H1 (cell line): Measurements from ENCODE around the gene RABEP2. TPM values are rescaled to one million over a fixed set of nuclear protein-coding genes. Genes with fewer than 3 reads are reported as not detected.

ENCODE experiments used
- CTCF ChIA-PET: fragments of 300-600 bp; sonication (Branson Sonifier 250); formaldehyde crosslinking; loops from one replicate; lab custom pipeline; 2021; ENCODE audit not compliant: partially characterized antibody; lab: Charles Lee
- POLR2A ChIA-PET: fragments of 300-600 bp; sonication (Branson Sonifier 250); formaldehyde crosslinking; loops from one replicate; lab custom pipeline; 2021; ENCODE audit warnings: inconsistent platforms; ENCODE audit not compliant: partially characterized antibody; lab: Charles Lee
- DNase-seq, 2 experiments: peaks; one replicate each; pipeline versions ENCODE4 v3.0.0 to v3.0.0-alpha.2; 2010 to 2022; ENCODE audit warnings: low spot score in 2 of 2, low read depth in 1 of 2, mixed read lengths in 1 of 2
- FAIRE-seq: peaks from 2 replicates; lab custom pipeline; 2011; peaks lifted over from hg19 to GRCh38; lab: Jason Lieb, UNC
- H2AFZ ChIP-seq: 2 replicates; pipeline ENCODE4 v1.8.1; 2012; ENCODE audit warnings: low read length, inconsistent platforms
- H2AK5ac ChIP-seq: 2 replicates; pipeline ENCODE4 v1.6.1; 2013; ENCODE audit warnings: low read depth, low read length
- H2BK120ac ChIP-seq: replicated peaks from 2 replicates; pipeline ENCODE3; 2013; ENCODE audit warnings: low read depth, low read length, inconsistent platforms
- H2BK12ac ChIP-seq: 2 replicates; pipeline ENCODE4 v1.6.1; 2013; ENCODE audit warnings: low read depth, low read length
- H2BK15ac ChIP-seq: 2 replicates; pipeline ENCODE4 v1.6.1; 2013; ENCODE audit warnings: low read length
- H2BK20ac ChIP-seq: 2 replicates; pipeline ENCODE4 v1.6.1; 2013; ENCODE audit warnings: low read length
- H2BK5ac ChIP-seq: 2 replicates; pipeline ENCODE4 v1.6.1; 2013; ENCODE audit warnings: low read depth, low read length
- H3K14ac ChIP-seq: 2 replicates; pipeline ENCODE4 v1.6.1; 2013; ENCODE audit warnings: inconsistent platforms; ENCODE audit not compliant: insufficient read length
- H3K18ac ChIP-seq: 2 replicates; pipeline ENCODE4 v1.6.1; 2013; ENCODE audit warnings: low read length; ENCODE audit errors: extremely low read depth
- H3K23ac ChIP-seq: 2 replicates; pipeline ENCODE4 v1.6.1; 2013; ENCODE audit warnings: inconsistent platforms; ENCODE audit not compliant: insufficient read length
- H3K23me2 ChIP-seq: 2 replicates; pipeline ENCODE4 v1.6.1; 2013; ENCODE audit warnings: low read depth, low read length
- H3K27ac ChIP-seq: 2 replicates; pipeline ENCODE4 v1.6.1; 2011; ENCODE audit warnings: low read depth, low read length, inconsistent platforms
- H3K27me3 ChIP-seq, 4 experiments: replicated peaks in 1 of 4; 1 replicate in 1 of 4; 2 replicates in 3 of 4; pipeline versions ENCODE4 v1.6.1 to v1.8.1; 2011 to 2013; ENCODE audit warnings: low read length in 3 of 4, mild to moderate bottlenecking in 3 of 4, inconsistent platforms in 2 of 4, mixed read lengths in 2 of 4, moderate library complexity in 1 of 4; ENCODE audit not compliant: control insufficient read depth in 3 of 4, insufficient read depth in 3 of 4; ENCODE audit errors: extremely low read depth in 1 of 4
- H3K36me3 ChIP-seq, 4 experiments: 2 replicates each; pipeline versions ENCODE4 v1.6.1 to v1.8.1; 2011 to 2013; ENCODE audit warnings: mild to moderate bottlenecking in 4 of 4, low read length in 3 of 4, moderate library complexity in 2 of 4, control low read depth in 1 of 4, inconsistent platforms in 1 of 4; ENCODE audit not compliant: insufficient read depth in 4 of 4, control insufficient read depth in 2 of 4
- H3K4ac ChIP-seq: replicated peaks from 2 replicates; pipeline ENCODE3; 2013; ENCODE audit warnings: low read length, low read depth, mixed read lengths, inconsistent platforms; ENCODE audit not compliant: insufficient read length
- H3K4me1 ChIP-seq, 4 experiments: replicated peaks in 1 of 4; 1 replicate in 1 of 4; 2 replicates in 3 of 4; pipeline versions ENCODE4 v1.6.1 to v1.8.1; 2011 to 2013; ENCODE audit warnings: low read length in 3 of 4, inconsistent platforms in 2 of 4, mixed read lengths in 1 of 4; ENCODE audit not compliant: insufficient read depth in 4 of 4, control insufficient read depth in 3 of 4
- H3K4me2 ChIP-seq, 2 experiments: 2 replicates each; pipeline versions ENCODE4 v1.6.1 to v1.8.1; 2011 to 2013; ENCODE audit warnings: low read depth in 2 of 2, low read length in 2 of 2, control low read depth in 1 of 2, inconsistent platforms in 1 of 2, mild to moderate bottlenecking in 1 of 2; ENCODE audit not compliant: insufficient read depth in 1 of 2
- H3K4me3 ChIP-seq, 4 experiments: fragments of 200-600, 300-600 bp in 1 of 4; sonication (generic), shearing (Covaris generic), sonication (Bioruptor Twin) in 1 of 4; 2 replicates each; pipeline versions ENCODE4 v1.5.1 to v1.8.1; 2011 to 2016; ENCODE audit warnings: low read length in 4 of 4, low read depth in 3 of 4, control low read depth in 2 of 4, inconsistent platforms in 2 of 4, mild to moderate bottlenecking in 2 of 4, mixed read lengths in 1 of 4, moderate library complexity in 1 of 4; ENCODE audit not compliant: insufficient read depth in 2 of 4; ENCODE audit errors: extremely low read depth in 1 of 4
- H3K56ac ChIP-seq: replicated peaks from 2 replicates; pipeline ENCODE3; 2013; ENCODE audit warnings: low read depth, mild to moderate bottlenecking, mixed read lengths, low read length, inconsistent platforms; ENCODE audit not compliant: insufficient read length
- H3K79me1 ChIP-seq: 2 replicates; pipeline ENCODE4 v1.6.1; 2013; ENCODE audit warnings: low read depth, low read length, control low read depth
- H3K79me2 ChIP-seq, 2 experiments: 2 replicates each; pipeline versions ENCODE4 v1.6.1 to v1.8.1; 2012 to 2013; ENCODE audit warnings: low read length in 2 of 2, mild to moderate bottlenecking in 2 of 2, inconsistent platforms in 1 of 2; ENCODE audit not compliant: insufficient read depth in 2 of 2, control insufficient read depth in 1 of 2
- H3K9ac ChIP-seq, 4 experiments: replicated peaks in 1 of 4; 1 replicate in 1 of 4; 2 replicates in 3 of 4; pipeline versions ENCODE4 v1.6.1 to v1.8.1; 2011 to 2013; ENCODE audit warnings: low read depth in 3 of 4, low read length in 3 of 4, control low read depth in 2 of 4, mild to moderate bottlenecking in 2 of 4, moderate library complexity in 2 of 4, inconsistent platforms in 1 of 4; ENCODE audit errors: extremely low read depth in 1 of 4
- H3K9me3 ChIP-seq, 2 experiments: 2 replicates each; pipeline versions ENCODE4 v1.6.1 to v1.8.1; 2012 to 2013; ENCODE audit warnings: mild to moderate bottlenecking in 2 of 2, moderate library complexity in 2 of 2, control low read depth in 1 of 2, inconsistent platforms in 1 of 2, low read depth in 1 of 2, low read length in 1 of 2, mixed read lengths in 1 of 2; ENCODE audit not compliant: insufficient read depth in 2 of 2
- H4K20me1 ChIP-seq, 2 experiments: replicated peaks in 1 of 2; 2 replicates each; pipeline versions ENCODE3 to v1.8.1; 2011 to 2013; ENCODE audit warnings: inconsistent platforms in 2 of 2, low read length in 2 of 2, mild to moderate bottlenecking in 1 of 2; ENCODE audit not compliant: insufficient read depth in 2 of 2, control insufficient read depth in 1 of 2
- H4K5ac ChIP-seq: 2 replicates; pipeline ENCODE4 v1.6.1; 2013; ENCODE audit warnings: low read length, low read depth, mixed read lengths, inconsistent platforms; ENCODE audit not compliant: insufficient read length
- H4K8ac ChIP-seq: 2 replicates; pipeline ENCODE4 v1.8.0; 2013; ENCODE audit warnings: mild to moderate bottlenecking, moderate library complexity, low read length, inconsistent platforms; ENCODE audit not compliant: insufficient read depth; ENCODE audit errors: extremely low read depth
- H4K91ac ChIP-seq: replicated peaks from 2 replicates; pipeline ENCODE3; 2013; ENCODE audit warnings: low read length, mixed read lengths, inconsistent platforms; ENCODE audit not compliant: insufficient read length
- WGBS, 2 experiments: shearing (Covaris generic) in 1 of 2; methylation state at CpG; one replicate each; pipeline versions ENCODE4 v1.1.6 to v1.1.7; 2013 to 2015; ENCODE audit warnings: low lambda C conversion rate in 2 of 2, mixed read lengths in 2 of 2, inconsistent platforms in 1 of 2, low coverage in 1 of 2, missing lambda C conversion rate in 1 of 2; ENCODE audit not compliant: insufficient replicate concordance in 2 of 2, insufficient coverage in 1 of 2, insufficient read length in 1 of 2; ENCODE audit errors: extremely low coverage in 1 of 2, missing lambda C conversion rate in 1 of 2; 5-methylcytosine and 5-hydroxymethylcytosine counted together
- polyA plus RNA-seq, 7 experiments: library from polyadenylated mRNA; depleted of rRNA in 3 of 7; stranded (reverse) in 5 of 7; unstranded in 2 of 7; fragments of >200 nt in 5 of 7; fragments of 200-250 nt in 2 of 7; gene quantifications; 1 replicate in 5 of 7; 2 replicates in 1 of 7; 4 replicates in 1 of 7; pipeline versions ENCODE4 v1.2.1 to v1.2.3, GENCODE V29; 2011 to 2013; ENCODE audit warnings: missing spikeins in 2 of 7, mixed read lengths in 2 of 7
- total RNA-seq: library from RNA; stranded (reverse); fragmentation: NEBNext Ultra II Directional; extraction: Animal tissue kit (Norgen Biotek cat#: 25700); gene quantifications from 2 replicates; pipeline ENCODE4 v1.2.1, GENCODE V29; 2021

Gene RABEP2
- total and polyA plus RNA-seq, 2 of the 8 experiments (the other 6 are each of a cell fraction or from before 2014, with no cell fraction given) = 10.4 to 14.9 TPM

- H3K27ac ChIP-seq = no peak overlapping the region
- no peak overlapping the region for H2BK120ac ChIP-seq
- H3K9me3 ChIP-seq = no peaks in the 10 kb centered on the region
- H4K91ac ChIP-seq = no peak overlapping the region
- no peak overlapping the region for H4K5ac ChIP-seq
- no peak overlapping the region for H3K56ac ChIP-seq
- DNase-seq = no peak
- no peak overlapping the region for H3K14ac ChIP-seq
- H2BK20ac ChIP-seq = no peak overlapping the region
- H3K9ac ChIP-seq = no peak overlapping the region
- ChIA-PET POLR2A (interaction anchor here (0.6 to 1.1 kb wide), 3 partner anchors 8 to 98 kb away, joined by 4 to 5 read pairs (median 4); no protein-coding TSS in a partner anchor), CTCF (interaction anchor here (0.6 kb wide), 1 partner anchor 30 kb away, joined by 3 read pairs; no protein-coding TSS in a partner anchor)
- WGBS, 2 experiments = 95% methylated on average over 4 of the region's 4 CpGs; no CpG with 5 or more reads in 1 of the 2 experiments
- no peak overlapping the region for H2AK5ac ChIP-seq
- no peak overlapping the region for H4K8ac ChIP-seq
- no peak overlapping the region for H3K4ac ChIP-seq
- H3K4me1 ChIP-seq = no peaks in the 10 kb centered on the region
- H3K4me3 ChIP-seq = no peak overlapping the region
- no peaks in the 10 kb centered on the region for H3K79me2 ChIP-seq
- no peak overlapping the region for H3K23ac ChIP-seq
- no peaks in the 10 kb centered on the region for H3K79me1 ChIP-seq
- no peak overlapping the region for H2BK15ac ChIP-seq
- H3K18ac ChIP-seq = no peak overlapping the region
- H2BK12ac ChIP-seq = no peak overlapping the region
- H3K36me3 ChIP-seq = no peaks in the 10 kb centered on the region
- H3K4me2 ChIP-seq = no peak overlapping the region
- no peaks in the 10 kb centered on the region for H3K27me3 ChIP-seq
- H2BK5ac ChIP-seq = no peak overlapping the region
- no peak overlapping the region for H2AFZ ChIP-seq
- no peaks in the 10 kb centered on the region for H3K23me2 ChIP-seq
- no peak for FAIRE-seq
- peaks cover 0 to 2% of the 10 kb centered on the region in 2 experiments for H4K20me1 ChIP-seq
Measured at GRCh38 chr16:28893291-28893690, 31.7 kb downstream of the RABEP2 start.
